ENCODE data around the gene CFAP92.
"Not testable (repeated sequence)": the region's sequence is repeated elsewhere in the genome, so short reads cannot be mapped to it uniquely, and the experiment has no call there.

Gene CFAP92

GRCh38 chr3:128923986-128924385, 69.9 kb downstream of the CFAP92 start:
- ATAC-seq; H3K27ac Mint-ChIP-seq; H3K36me3 Mint-ChIP-seq; H3K9me3 Mint-ChIP-seq; H3K4me3 Mint-ChIP-seq; DNase-seq (ENCODE audit: low spot score in 2 of 2): not testable (repeated sequence)
- H3K4me1 Mint-ChIP-seq, result peaks cover 15% of the 10 kb centered on the region

- Mint-ChIP-seq H3K36me3 (peaks cover 13% of the 10 kb centered on the region), H3K4me1 (peaks cover 15% of the 10 kb centered on the region), H3K4me3 (peak overlapping the region; percentile 55), H3K9me3 (no peaks in the 10 kb centered on the region), H3K27ac (peak overlapping the region; percentile 54)
- DNase-seq (ENCODE audit: low spot score in 2 of 2), result no peak
- ATAC-seq, result no peak
Measured at GRCh38 chr3:128923576-128923975, 70.3 kb downstream of the CFAP92 start.

GRCh38 chr3:128922804-128923459, 70.9 kb downstream of the CFAP92 start:
- Mint-ChIP-seq H3K4me1 (peaks cover 15% of the 10 kb centered on the region), H3K36me3 (peaks cover 20% of the 10 kb centered on the region), H3K4me3 (peak overlapping the region; percentile 55), H3K9me3 (no peaks in the 10 kb centered on the region), H3K27ac (peak overlapping the region; percentile 54)
- peak; percentile 8 to 58 for DNase-seq (ENCODE audit: low spot score in 2 of 2)
- ATAC-seq, result peak; percentile 85

GRCh38 chr3:128919988-128920387, 73.9 kb downstream of the CFAP92 start:
- ATAC-seq, result no peak
- no peak for DNase-seq (ENCODE audit: low spot score in 2 of 2)
- Mint-ChIP-seq H3K27ac (no peak overlapping the region), H3K4me1 (peaks cover 15% of the 10 kb centered on the region), H3K36me3 (peaks cover 41% of the 10 kb centered on the region), H3K4me3 (no peak overlapping the region), H3K9me3 (no peaks in the 10 kb centered on the region)

GRCh38 chr3:128917291-128917690, 76.6 kb downstream of the CFAP92 start:
- Mint-ChIP-seq H3K4me1 (no peaks in the 10 kb centered on the region), H3K4me3 (no peak overlapping the region), H3K9me3 (no peaks in the 10 kb centered on the region), H3K36me3 (peaks cover 60% of the 10 kb centered on the region), H3K27ac (peak overlapping the region; percentile 5)
- DNase-seq (ENCODE audit: low spot score in 2 of 2) (no peak), ATAC-seq (no peak)

- no peak overlapping the region for H3K27ac Mint-ChIP-seq
- no peak overlapping the region for H3K4me3 Mint-ChIP-seq
- DNase-seq (ENCODE audit: low spot score in 2 of 2), result no peak
- ATAC-seq, result no peak
- H3K36me3 Mint-ChIP-seq, result peaks cover 62% of the 10 kb centered on the region
- H3K9me3 Mint-ChIP-seq, result no peaks in the 10 kb centered on the region
- no peaks in the 10 kb centered on the region for H3K4me1 Mint-ChIP-seq
Measured at GRCh38 chr3:128914966-128915645, 78.8 kb downstream of the CFAP92 start.

GRCh38 chr3:128911911-128912310, 82.0 kb downstream of the CFAP92 start:
- H3K27ac Mint-ChIP-seq, result peak overlapping the region; percentile 56
- H3K4me1 Mint-ChIP-seq, result no peaks in the 10 kb centered on the region
- H3K4me3 Mint-ChIP-seq, result no peak overlapping the region
- no peak for ATAC-seq
- peaks cover 53% of the 10 kb centered on the region for H3K36me3 Mint-ChIP-seq
- H3K9me3 Mint-ChIP-seq, result no peaks in the 10 kb centered on the region
- DNase-seq (ENCODE audit: low spot score in 2 of 2), result no peak

GRCh38 chr3:128910006-128910405, 83.9 kb downstream of the CFAP92 start:
- no peaks in the 10 kb centered on the region for H3K4me1 Mint-ChIP-seq
- ATAC-seq, result no peak
- H3K36me3 Mint-ChIP-seq, result peaks cover 59% of the 10 kb centered on the region
- DNase-seq (ENCODE audit: low spot score in 2 of 2), result no peak
- H3K9me3 Mint-ChIP-seq, result no peaks in the 10 kb centered on the region
- no peak overlapping the region for H3K4me3 Mint-ChIP-seq
- no peak overlapping the region for H3K27ac Mint-ChIP-seq

GRCh38 chr3:128908951-128909350, 84.9 kb downstream of the CFAP92 start:
- Mint-ChIP-seq H3K4me3 (no peak overlapping the region), H3K27ac (no peak overlapping the region), H3K36me3 (peaks cover 65% of the 10 kb centered on the region), H3K9me3 (no peaks in the 10 kb centered on the region), H3K4me1 (no peaks in the 10 kb centered on the region)
- ATAC-seq (no peak), DNase-seq (ENCODE audit: low spot score in 2 of 2) (no peak)

GRCh38 chr3:128907706-128908445, 86.0 kb downstream of the CFAP92 start:
- no peak overlapping the region for H3K4me3 Mint-ChIP-seq
- no peaks in the 10 kb centered on the region for H3K9me3 Mint-ChIP-seq
- no peak for ATAC-seq
- H3K36me3 Mint-ChIP-seq, result peaks cover 66% of the 10 kb centered on the region
- H3K4me1 Mint-ChIP-seq, result no peaks in the 10 kb centered on the region
- no peak overlapping the region for H3K27ac Mint-ChIP-seq
- no peak for DNase-seq (ENCODE audit: low spot score in 2 of 2)

GRCh38 chr3:128906804-128907525, 86.9 kb downstream of the CFAP92 start:
- ATAC-seq, result peak; percentile 17
- Mint-ChIP-seq H3K36me3 (peaks cover 66% of the 10 kb centered on the region), H3K9me3 (no peaks in the 10 kb centered on the region), H3K27ac (peak overlapping the region; percentile 14), H3K4me3 (no peak overlapping the region), H3K4me1 (no peaks in the 10 kb centered on the region)
- DNase-seq (ENCODE audit: low spot score in 2 of 2), result no peak

- no peak for ATAC-seq
- H3K27ac Mint-ChIP-seq, result peak overlapping the region; percentile 14
- no peak for DNase-seq (ENCODE audit: low spot score in 2 of 2)
- no peaks in the 10 kb centered on the region for H3K4me1 Mint-ChIP-seq
- H3K4me3 Mint-ChIP-seq, result no peak overlapping the region
- no peaks in the 10 kb centered on the region for H3K9me3 Mint-ChIP-seq
- H3K36me3 Mint-ChIP-seq, result peaks cover 69% of the 10 kb centered on the region
Measured at GRCh38 chr3:128906031-128906803, 87.7 kb downstream of the CFAP92 start.

- no peak overlapping the region for H3K4me3 Mint-ChIP-seq
- no peak for ATAC-seq
- H3K9me3 Mint-ChIP-seq, result no peaks in the 10 kb centered on the region
- H3K27ac Mint-ChIP-seq, result peak overlapping the region; percentile 26
- DNase-seq (ENCODE audit: low spot score in 2 of 2), result no peak
- peaks cover 96% of the 10 kb centered on the region for H3K36me3 Mint-ChIP-seq
- H3K4me1 Mint-ChIP-seq, result no peaks in the 10 kb centered on the region
Measured at GRCh38 chr3:128903501-128903900, 90.4 kb downstream of the CFAP92 start.

GRCh38 chr3:128902426-128902825, 91.5 kb downstream of the CFAP92 start:
- H3K9me3 Mint-ChIP-seq, result no peaks in the 10 kb centered on the region
- no peak for DNase-seq (ENCODE audit: low spot score in 2 of 2)
- H3K4me1 Mint-ChIP-seq, result no peaks in the 10 kb centered on the region
- ATAC-seq, result no peak
- H3K27ac Mint-ChIP-seq, result peak overlapping the region; percentile 26
- no peak overlapping the region for H3K4me3 Mint-ChIP-seq
- H3K36me3 Mint-ChIP-seq, result peaks cover 98% of the 10 kb centered on the region

Data from stimulated activated effector memory CD8-positive, alpha-beta T cell treated with anti-CD3 and anti-CD28 coated beads, Interleukin-12 subunit alpha, Interleukin-12 subunit beta, amount 100 ng/mL, for 72 hours (primary cell).